ENCODE measurements around the gene TPST2. TPM values are rescaled to one million over a fixed set of nuclear protein-coding genes. Genes with fewer than 3 reads are reported as not detected.

TPST2 gene
- total RNA-seq, 2 donors from 2014 or later, result 37.7 to 82.3 TPM

DNA sequence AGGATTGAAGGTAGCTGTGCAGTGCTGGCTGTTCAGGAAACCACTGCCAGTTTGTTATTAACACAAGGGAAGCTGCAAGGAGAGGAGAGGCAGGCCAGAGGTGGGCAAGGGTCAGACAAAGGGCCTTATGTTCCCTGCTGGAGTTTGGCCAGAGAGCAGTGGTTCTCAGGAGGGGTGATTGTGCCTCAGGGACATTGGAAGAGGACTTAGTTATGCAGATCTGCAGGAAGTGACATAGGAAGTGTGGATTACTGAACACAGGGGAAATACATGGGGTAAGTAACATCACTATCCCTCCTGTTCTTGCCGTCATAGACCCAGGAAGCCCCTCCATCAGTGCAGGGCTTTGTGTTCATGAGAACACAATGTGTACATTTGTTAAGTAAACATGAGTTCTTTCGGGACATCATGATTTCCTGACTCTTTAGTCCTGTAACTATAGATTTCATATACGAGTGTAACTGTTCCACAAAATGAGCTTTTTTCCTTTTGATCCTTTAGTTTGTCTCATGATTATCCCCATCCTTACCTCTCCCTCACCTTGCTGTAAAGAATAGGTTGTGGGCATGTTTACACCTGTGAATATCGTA lies 100.4 kb downstream of the TPST2 start:
- H3K36me3 ChIP-seq, result peaks cover 37% of the 10 kb centered on the region
- ATAC-seq (ENCODE audit: insufficient number of reproducible peaks, low FRiP score, low read depth), result no peak
- TF ChIP-seq, protein P1, sequence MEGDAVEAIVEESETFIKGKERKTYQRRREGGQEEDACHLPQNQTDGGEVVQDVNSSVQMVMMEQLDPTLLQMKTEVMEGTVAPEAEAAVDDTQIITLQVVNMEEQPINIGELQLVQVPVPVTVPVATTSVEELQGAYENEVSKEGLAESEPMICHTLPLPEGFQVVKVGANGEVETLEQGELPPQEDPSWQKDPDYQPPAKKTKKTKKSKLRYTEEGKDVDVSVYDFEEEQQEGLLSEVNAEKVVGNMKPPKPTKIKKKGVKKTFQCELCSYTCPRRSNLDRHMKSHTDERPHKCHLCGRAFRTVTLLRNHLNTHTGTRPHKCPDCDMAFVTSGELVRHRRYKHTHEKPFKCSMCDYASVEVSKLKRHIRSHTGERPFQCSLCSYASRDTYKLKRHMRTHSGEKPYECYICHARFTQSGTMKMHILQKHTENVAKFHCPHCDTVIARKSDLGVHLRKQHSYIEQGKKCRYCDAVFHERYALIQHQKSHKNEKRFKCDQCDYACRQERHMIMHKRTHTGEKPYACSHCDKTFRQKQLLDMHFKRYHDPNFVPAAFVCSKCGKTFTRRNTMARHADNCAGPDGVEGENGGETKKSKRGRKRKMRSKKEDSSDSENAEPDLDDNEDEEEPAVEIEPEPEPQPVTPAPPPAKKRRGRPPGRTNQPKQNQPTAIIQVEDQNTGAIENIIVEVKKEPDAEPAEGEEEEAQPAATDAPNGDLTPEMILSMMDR (IDR thresholded peaks at IDR 0.05), result no peak

GRCh38 chr22:26487996-26488395 lies 101.9 kb downstream of the TPST2 start:
- DNase-seq (ENCODE audit: low spot score), result no peak
- H3K27ac ChIP-seq, result no peak overlapping the region
- TF ChIP-seq, protein P1 (IDR thresholded peaks at IDR 0.05), result no peak
- H3K27me3 ChIP-seq (replicated peaks; ENCODE audit: insufficient read depth), result no peaks in the 10 kb centered on the region
- H3K9me3 ChIP-seq, result no peaks in the 10 kb centered on the region
- H3K36me3 ChIP-seq, result peaks cover 21% of the 10 kb centered on the region
- ATAC-seq (ENCODE audit: insufficient number of reproducible peaks, low FRiP score, low read depth), result no peak
- no peak overlapping the region for H3K4me3 ChIP-seq
- peaks cover 9 to 20% of the 10 kb centered on the region in 2 donors for H3K4me1 ChIP-seq (ENCODE audit: control insufficient read depth in 1 of 2, low read depth in 2 of 2)

More for the DNA sequence above, 100.4 kb downstream of the TPST2 start:
- no peak for DNase-seq (ENCODE audit: low spot score)
- peaks cover 4 to 12% of the 10 kb centered on the region in 2 donors for H3K4me1 ChIP-seq (ENCODE audit: control insufficient read depth in 1 of 2, low read depth in 2 of 2)
- H3K9me3 ChIP-seq, result no peaks in the 10 kb centered on the region
- no peaks in the 10 kb centered on the region for H3K27me3 ChIP-seq (replicated peaks; ENCODE audit: insufficient read depth)
- no peak overlapping the region for H3K27ac ChIP-seq
- no peak overlapping the region for H3K4me3 ChIP-seq

- H3K27ac ChIP-seq, result no peak overlapping the region
- no peak for DNase-seq (ENCODE audit: low spot score)
- no peaks in the 10 kb centered on the region for H3K9me3 ChIP-seq
- no peaks in the 10 kb centered on the region for H3K27me3 ChIP-seq (replicated peaks; ENCODE audit: insufficient read depth)
- H3K36me3 ChIP-seq, result peaks cover 9% of the 10 kb centered on the region
- no peak for ATAC-seq (ENCODE audit: insufficient number of reproducible peaks, low FRiP score, low read depth)
- H3K4me1 ChIP-seq (ENCODE audit: control insufficient read depth in 1 of 2, low read depth in 2 of 2), result peaks cover 12 to 36% of the 10 kb centered on the region in 2 donors
- TF ChIP-seq, protein P1 (IDR thresholded peaks at IDR 0.05), result no peak
- no peak overlapping the region for H3K4me3 ChIP-seq
Measured at GRCh38 chr22:26486394-26486793, 103.5 kb downstream of the TPST2 start.

- H3K27ac ChIP-seq, result no peak overlapping the region
- H3K27me3 ChIP-seq (replicated peaks; ENCODE audit: insufficient read depth), result no peaks in the 10 kb centered on the region
- H3K4me3 ChIP-seq, result no peak overlapping the region
- H3K36me3 ChIP-seq, result peaks cover 9% of the 10 kb centered on the region
- H3K9me3 ChIP-seq, result no peaks in the 10 kb centered on the region
- TF ChIP-seq, protein P1 (IDR thresholded peaks at IDR 0.05), result no peak
- H3K4me1 ChIP-seq (ENCODE audit: control insufficient read depth in 1 of 2, low read depth in 2 of 2), result peaks cover 16 to 40% of the 10 kb centered on the region in 2 donors
- DNase-seq (ENCODE audit: low spot score), result no peak
- ATAC-seq (ENCODE audit: insufficient number of reproducible peaks, low FRiP score, low read depth), result no peak
Measured at GRCh38 chr22:26485806-26486390, 104.0 kb downstream of the TPST2 start.

GRCh38 chr22:26485013-26485412 lies 104.9 kb downstream of the TPST2 start:
- H3K27ac ChIP-seq, result peak overlapping the region; percentile 39 to 85
- ATAC-seq (ENCODE audit: insufficient number of reproducible peaks, low FRiP score, low read depth) (no peak), DNase-seq (ENCODE audit: low spot score) (no peak)
- no peaks in the 10 kb centered on the region for H3K27me3 ChIP-seq (replicated peaks; ENCODE audit: insufficient read depth)
- no peak overlapping the region for H3K4me3 ChIP-seq
- H3K9me3 ChIP-seq, result no peaks in the 10 kb centered on the region
- peaks cover 22 to 49% of the 10 kb centered on the region in 2 donors for H3K4me1 ChIP-seq (ENCODE audit: control insufficient read depth in 1 of 2, low read depth in 2 of 2)
- peaks cover 9% of the 10 kb centered on the region for H3K36me3 ChIP-seq
- TF ChIP-seq, protein P1 (IDR thresholded peaks at IDR 0.05), result no peak

Measured in thoracic aorta (tissue), 2 donors.